K562 (cell line): ENCODE measurements around the gene DPY19L1. TPM values are rescaled to one million over a fixed set of nuclear protein-coding genes. Genes with fewer than 3 reads are reported as not detected.
A peak's percentile ranks its signal among the peaks of the same experiment; 100 is the strongest.

Source experiments
- ADNP ChIP-seq: fragments of 200-800 bp; sonication (Bioruptor generic); IDR thresholded peaks from 2 replicates; pipeline ENCODE4 v1.6.1; 2016; ENCODE audit warnings: missing genetic modification characterization, missing compliant biosample characterization
- BMI1 ChIP-seq: fragments of 150-350 bp; IDR thresholded peaks from 2 replicates; pipeline ENCODE4 v1.6.1; 2014; ENCODE audit warnings: low read length
- BRCA1 ChIP-seq, 2 experiments: fragments of 450-650 bp in 1 of 2; sonication (generic) in 1 of 2; formaldehyde crosslinking in 1 of 2; IDR thresholded peaks; 2 replicates each; pipeline versions ENCODE4 v1.5.0 to v1.6.1; 2017 to 2020; ENCODE audit warnings: mild to moderate bottlenecking in 1 of 2, missing genetic modification reagents in 1 of 2
- BRD4 ChIP-seq: fragments of 200-600 bp; sonication (generic); IDR thresholded peaks from 2 replicates; pipeline ENCODE4 v1.6.1; 2017; ENCODE audit warnings: inconsistent platforms
- DACH1 ChIP-seq: fragments of 450-650 bp; IDR thresholded peaks from 2 replicates; pipeline ENCODE4 v1.6.1; 2018; ENCODE audit not compliant: partially characterized antibody
- E2F3 ChIP-seq: fragments of 250-450 bp; sonication (Bioruptor Pico); IDR thresholded peaks from 2 replicates; pipeline ENCODE4 v1.4.0; 2020; ENCODE audit warnings: mild to moderate bottlenecking
- ELF1 ChIP-seq: fragments of 200-800 bp; sonication (Bioruptor generic); IDR thresholded peaks from 2 replicates; pipeline ENCODE4 v1.6.1; 2016; ENCODE audit warnings: missing genetic modification characterization, missing compliant biosample characterization
- ETV5 ChIP-seq: sonication (generic); formaldehyde crosslinking; IDR thresholded peaks from 2 replicates; pipeline ENCODE4 v1.4.0; 2020; ENCODE audit warnings: low read depth, mild to moderate bottlenecking, missing genetic modification reagents
- EWSR1 ChIP-seq: fragments of 450-650 bp; IDR thresholded peaks from 2 replicates; pipeline ENCODE4 v1.6.1; 2018; ENCODE audit warnings: borderline replicate concordance, mild to moderate bottlenecking, low read depth, moderate library complexity; ENCODE audit not compliant: partially characterized antibody
- HMGN3 ChIP-seq: IDR thresholded peaks from 2 replicates; pipeline ENCODE4 v1.6.1; 2011; ENCODE audit warnings: borderline replicate concordance, low read depth, mild to moderate bottlenecking, mixed read lengths, low read length; ENCODE audit not compliant: insufficient read length; ENCODE audit errors: extremely low read depth
- JUN ChIP-seq, 2 experiments: sonication (generic) in 1 of 2; formaldehyde crosslinking in 1 of 2; IDR thresholded peaks; 2 replicates each; pipeline versions ENCODE4 v1.6.1 to v1.8.0; 2012 to 2022; ENCODE audit warnings: borderline replicate concordance in 2 of 2, mild to moderate bottlenecking in 2 of 2, improper control_type of control experiment in 1 of 2, low read depth in 1 of 2, low read length in 1 of 2, missing genetic modification reagents in 1 of 2
- RBFOX2 ChIP-seq: fragments of 200-400 bp; formaldehyde crosslinking; IDR thresholded peaks from 2 replicates; pipeline ENCODE4 v1.6.1; 2017; ENCODE audit warnings: low read depth, mild to moderate bottlenecking, low read length, moderate library complexity
- RBM22 ChIP-seq: fragments of 200-400 bp; formaldehyde crosslinking; IDR thresholded peaks from 2 replicates; pipeline ENCODE4 v1.6.1; 2018; ENCODE audit warnings: low read length, low read depth; ENCODE audit not compliant: poor library complexity, severe bottlenecking
- RBM34 ChIP-seq: fragments of 200-400 bp; formaldehyde crosslinking; IDR thresholded peaks from 2 replicates; pipeline ENCODE4 v1.6.1; 2018; ENCODE audit warnings: low read length, borderline replicate concordance; ENCODE audit not compliant: insufficient read depth
- SP1 ChIP-seq: sonication (generic); formaldehyde crosslinking; IDR thresholded peaks from 2 replicates; pipeline ENCODE4 v1.8.1; 2022; ENCODE audit warnings: mild to moderate bottlenecking, missing genetic modification reagents
- TSC22D4 ChIP-seq: fragments of 450-650 bp; IDR thresholded peaks from 2 replicates; pipeline ENCODE4 v1.6.1; 2016; ENCODE audit warnings: missing genetic modification characterization, missing biosample characterization, control low read depth
- ZFP36 ChIP-seq: fragments of 150-350 bp; IDR thresholded peaks from 2 replicates; pipeline ENCODE4 v1.6.1; 2018; ENCODE audit warnings: low read length, low read depth; ENCODE audit not compliant: partially characterized antibody
- ZNF280B ChIP-seq: fragments of 250-450 bp; sonication (Bioruptor Pico); IDR thresholded peaks from 2 replicates; pipeline ENCODE4 v1.5.1; 2021; ENCODE audit warnings: mild to moderate bottlenecking
- ZNF395 ChIP-seq: fragments of 200-800 bp; sonication (Bioruptor generic); IDR thresholded peaks from 2 replicates; pipeline ENCODE4 v1.6.1; 2017; ENCODE audit warnings: missing genetic modification characterization, missing compliant biosample characterization
- ZNF57 ChIP-seq: fragments of 450-650 bp; formaldehyde crosslinking; IDR thresholded peaks from 2 replicates; pipeline ENCODE4 v1.4.0; 2020; ENCODE audit warnings: mild to moderate bottlenecking, moderate library complexity
- ZNF764 ChIP-seq: fragments of 250-450 bp; sonication (Bioruptor Pico); IDR thresholded peaks from 2 replicates; pipeline ENCODE4 v1.4.0; 2020; ENCODE audit warnings: low read depth, mild to moderate bottlenecking, moderate library complexity
- ZZZ3 ChIP-seq: fragments of 450-650 bp; IDR thresholded peaks from 2 replicates; pipeline ENCODE4 v1.6.1; 2016; ENCODE audit warnings: antibody characterized with exemption, mild to moderate bottlenecking, moderate library complexity
- polyA plus RNA-seq, 8 experiments: library from polyadenylated mRNA; depleted of rRNA in 4 of 8; stranded (reverse) in 5 of 8; unstranded in 3 of 8; fragments of >200 nt; fragmentation: Nextera tagmentation in 2 of 8; fragmentation: Illumina TruSeq in 1 of 8; extraction: Ambion mirVana in 2 of 8; extraction: Trizol in 1 of 8; gene quantifications; 2 replicates each; pipeline versions ENCODE4 v1.2.1 to v1.2.3, GENCODE V29; 2011 to 2014; ENCODE audit warnings: inconsistent platforms in 1 of 8, missing spikeins in 1 of 8
- total RNA-seq, 7 experiments: library from RNA; depleted of rRNA in 6 of 7; stranded (reverse); fragments of >200 nt in 6 of 7; fragmentation: Illumina TruSeq in 2 of 7; extraction: Trizol in 2 of 7; gene quantifications; 2 replicates each; pipeline versions ENCODE4 v1.2.1 to v1.2.3, GENCODE V29; 2011 to 2021; ENCODE audit warnings: low replicate concordance in 1 of 7
- TF ChIP-seq, protein P1 (sequence below): sonication (generic); formaldehyde crosslinking; IDR thresholded peaks from 2 replicates; pipeline ENCODE4 v1.8.1; 2023; ENCODE audit warnings: mild to moderate bottlenecking, missing genetic modification reagents
- TF ChIP-seq, protein P2 (sequence below): fragments of 250-450 bp; sonication (Bioruptor Pico); IDR thresholded peaks from 2 replicates; pipeline ENCODE4 v1.9.0; 2021; ENCODE audit warnings: mild to moderate bottlenecking

DPY19L1 gene
- total and polyA plus RNA-seq, 9 of the 15 experiments (the other 6 are each of a cell fraction or from before 2014, with no cell fraction given) = 4.0 to 34.3 (median 22.1) TPM

DNA sequence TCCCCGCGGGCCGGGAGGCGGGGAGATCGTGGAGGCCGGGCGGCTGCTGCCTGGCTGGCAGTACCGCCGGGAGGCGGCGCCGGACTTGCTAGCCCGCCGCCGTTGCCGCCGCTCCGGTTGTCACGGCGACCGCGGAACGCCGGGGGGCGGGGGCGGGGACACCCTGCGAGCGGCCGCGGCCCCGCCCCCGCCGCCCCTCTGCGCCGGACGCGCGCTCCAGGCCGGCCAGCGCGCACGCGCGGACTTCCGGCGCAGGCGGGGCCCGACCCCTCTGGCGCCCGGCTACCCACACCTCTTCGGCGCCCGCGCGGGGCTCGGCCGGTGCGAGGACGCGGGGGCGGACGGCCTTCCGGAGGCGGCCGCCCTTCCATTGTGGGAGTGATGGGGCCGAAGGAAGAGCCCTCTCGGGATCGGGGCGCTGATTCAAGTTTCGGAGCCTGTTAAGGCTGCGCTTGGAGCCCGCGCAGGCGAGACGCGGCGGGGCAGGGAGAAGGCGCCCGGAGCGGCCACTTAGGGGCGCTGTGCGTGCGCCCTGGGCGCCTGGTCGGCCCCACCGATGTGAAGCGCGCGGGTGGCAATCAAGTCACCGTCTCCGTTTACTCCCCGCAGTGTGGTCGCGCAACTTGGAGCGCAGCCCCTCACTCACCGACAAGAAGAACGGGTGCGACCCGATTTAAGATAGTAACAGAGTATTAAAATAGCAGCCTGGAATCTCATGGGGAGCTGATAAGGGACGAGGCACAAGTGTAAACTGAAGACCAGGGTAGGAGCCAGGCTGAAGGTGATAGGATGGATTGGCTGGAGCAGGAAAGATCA is 449 bp upstream of the DPY19L1 start (continued):
- TF ChIP-seq E2F3 (CRISPR knock-in tag) (peak; percentile 55; the same call in 1 of the 2 replicates), ZNF57 (no peak), ELF1 (tag) (no peak), JUN (IDR thresholded peaks at IDR 0.05; ENCODE audit: borderline replicate concordance, low read depth, low read length) (no peak), JUN (CRISPR knock-in tag; IDR thresholded peaks at IDR 0.05; ENCODE audit: borderline replicate concordance) (no peak), ZNF764 (CRISPR knock-in tag) (0 out of 2 replicates have a peak, but pooled peaks have one; percentile 62), ETV5 (CRISPR knock-in tag) (peak; percentile 77), ZZZ3 (no peak), RBFOX2 (peak; percentile 77), ZFP36 (no peak), BRD4 (no peak), ZNF395 (no peak; the same call in 1 of the 2 replicates), RBM22 (peak; percentile 67), TSC22D4 (tag) (no peak), RBM34 (no peak), SP1 (no peak), DACH1 (no peak), HMGN3 (peak; percentile 86), EWSR1 (no peak), ADNP (tag) (no peak), ZNF280B (CRISPR knock-in tag) (no peak), BMI1 (peak; percentile 70; the same call in 1 of the 2 replicates), BRCA1 (IDR thresholded peaks at IDR 0.05) (no peak), BRCA1 (CRISPR knock-in tag; IDR thresholded peaks at IDR 0.05) (no peak)
- TF ChIP-seq, protein P1, sequence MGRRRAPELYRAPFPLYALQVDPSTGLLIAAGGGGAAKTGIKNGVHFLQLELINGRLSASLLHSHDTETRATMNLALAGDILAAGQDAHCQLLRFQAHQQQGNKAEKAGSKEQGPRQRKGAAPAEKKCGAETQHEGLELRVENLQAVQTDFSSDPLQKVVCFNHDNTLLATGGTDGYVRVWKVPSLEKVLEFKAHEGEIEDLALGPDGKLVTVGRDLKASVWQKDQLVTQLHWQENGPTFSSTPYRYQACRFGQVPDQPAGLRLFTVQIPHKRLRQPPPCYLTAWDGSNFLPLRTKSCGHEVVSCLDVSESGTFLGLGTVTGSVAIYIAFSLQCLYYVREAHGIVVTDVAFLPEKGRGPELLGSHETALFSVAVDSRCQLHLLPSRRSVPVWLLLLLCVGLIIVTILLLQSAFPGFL (CRISPR knock-in tag) = no peak
- TF ChIP-seq, protein P2, sequence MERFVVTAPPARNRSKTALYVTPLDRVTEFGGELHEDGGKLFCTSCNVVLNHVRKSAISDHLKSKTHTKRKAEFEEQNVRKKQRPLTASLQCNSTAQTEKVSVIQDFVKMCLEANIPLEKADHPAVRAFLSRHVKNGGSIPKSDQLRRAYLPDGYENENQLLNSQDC (CRISPR knock-in tag) = no peak
